Measurements from ENCODE around the gene C3orf20.

DNA sequence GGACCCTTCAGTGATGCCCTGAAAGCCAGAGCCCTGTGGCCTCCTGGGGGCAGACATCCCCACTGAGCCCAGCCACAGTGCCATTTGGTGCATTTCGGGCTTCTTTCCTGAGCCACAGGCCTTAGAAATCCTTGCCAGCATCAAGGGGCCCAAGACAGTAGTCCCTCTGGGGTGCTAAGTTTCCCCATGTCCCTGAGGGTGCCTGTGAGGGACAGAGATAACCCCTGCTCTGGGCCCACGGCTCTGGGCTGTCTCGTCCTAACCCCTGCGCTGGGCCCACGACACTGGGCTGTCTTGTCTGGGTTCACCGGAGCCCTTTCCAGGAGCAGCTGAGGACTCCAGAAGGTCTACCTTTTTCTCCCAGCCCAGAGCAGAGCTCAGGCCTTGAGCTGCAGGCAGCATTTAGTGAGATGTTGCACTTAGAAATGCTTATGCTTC, 98.8 kb downstream of the C3orf20 start:
- TF ChIP-seq, protein P1, sequence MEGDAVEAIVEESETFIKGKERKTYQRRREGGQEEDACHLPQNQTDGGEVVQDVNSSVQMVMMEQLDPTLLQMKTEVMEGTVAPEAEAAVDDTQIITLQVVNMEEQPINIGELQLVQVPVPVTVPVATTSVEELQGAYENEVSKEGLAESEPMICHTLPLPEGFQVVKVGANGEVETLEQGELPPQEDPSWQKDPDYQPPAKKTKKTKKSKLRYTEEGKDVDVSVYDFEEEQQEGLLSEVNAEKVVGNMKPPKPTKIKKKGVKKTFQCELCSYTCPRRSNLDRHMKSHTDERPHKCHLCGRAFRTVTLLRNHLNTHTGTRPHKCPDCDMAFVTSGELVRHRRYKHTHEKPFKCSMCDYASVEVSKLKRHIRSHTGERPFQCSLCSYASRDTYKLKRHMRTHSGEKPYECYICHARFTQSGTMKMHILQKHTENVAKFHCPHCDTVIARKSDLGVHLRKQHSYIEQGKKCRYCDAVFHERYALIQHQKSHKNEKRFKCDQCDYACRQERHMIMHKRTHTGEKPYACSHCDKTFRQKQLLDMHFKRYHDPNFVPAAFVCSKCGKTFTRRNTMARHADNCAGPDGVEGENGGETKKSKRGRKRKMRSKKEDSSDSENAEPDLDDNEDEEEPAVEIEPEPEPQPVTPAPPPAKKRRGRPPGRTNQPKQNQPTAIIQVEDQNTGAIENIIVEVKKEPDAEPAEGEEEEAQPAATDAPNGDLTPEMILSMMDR (IDR thresholded peaks at IDR 0.05; ENCODE audit: low read length) = no peak
- no peak for TF ChIP-seq EZH2 (IDR thresholded peaks at IDR 0.05; ENCODE audit: borderline replicate concordance, low read length)

All from OCI-LY1 (cell line).